ENCODE measurements around the gene CLPSL1.

Gene CLPSL1

DNA sequence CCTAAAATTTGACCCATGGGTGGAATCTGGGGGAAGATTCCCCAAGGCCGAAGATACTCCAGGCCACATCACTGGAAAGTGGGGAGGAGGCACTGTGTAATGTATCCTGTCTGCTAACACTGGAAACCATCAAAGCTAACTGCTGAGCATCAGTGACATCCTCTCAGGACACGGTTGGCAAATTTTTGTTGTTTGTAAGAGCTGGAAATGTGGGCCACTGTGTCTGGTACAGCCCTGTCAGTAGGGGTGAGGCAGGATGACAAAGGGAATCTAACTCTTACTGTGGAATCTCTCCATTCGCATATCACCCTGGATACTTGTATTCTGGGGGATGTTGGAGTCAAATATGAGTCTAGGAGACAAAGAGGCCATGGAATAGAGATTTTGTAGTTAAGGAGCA is 21.4 kb upstream of the CLPSL1 start:
- no peak for DNase-seq

DNA sequence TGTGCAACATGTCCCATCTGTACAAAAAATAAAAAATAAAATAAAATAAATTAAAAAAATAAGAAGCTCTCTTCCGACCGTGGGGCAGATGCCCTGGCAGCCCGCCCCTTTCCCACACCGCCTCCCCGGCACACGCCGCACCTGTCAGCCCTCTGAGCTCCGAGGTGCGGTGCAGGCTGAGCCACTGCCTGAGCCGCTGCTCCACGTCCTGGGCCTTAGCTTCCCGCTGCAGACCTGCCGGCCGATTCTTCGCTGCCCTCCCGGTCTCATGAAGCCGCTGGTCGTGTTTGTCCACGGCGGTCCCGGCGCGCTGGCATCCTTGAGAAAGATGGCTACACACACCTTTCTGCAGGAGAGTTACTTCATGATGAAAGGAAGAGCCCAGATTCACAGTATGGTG is 15.1 kb upstream of the CLPSL1 start:
- no peak for DNase-seq

DNA sequence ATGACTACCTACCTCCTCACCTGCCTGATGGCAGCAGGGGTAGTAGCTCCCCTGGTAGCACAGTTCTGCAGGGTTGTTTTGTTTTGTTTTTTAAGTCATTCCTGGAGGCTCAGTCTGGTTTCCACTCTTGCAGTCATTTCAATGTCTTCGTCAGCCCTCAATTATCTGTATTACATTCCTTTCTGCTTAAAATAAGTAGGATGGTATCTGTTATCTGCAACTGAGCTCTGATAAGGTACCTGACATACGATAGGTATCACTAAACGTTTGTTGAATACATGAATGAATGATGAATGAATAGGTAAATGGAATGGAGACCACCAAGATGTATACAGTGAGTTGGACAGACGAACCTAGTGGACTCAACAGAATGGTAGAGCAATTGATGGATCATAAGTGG is 11.6 kb upstream of the CLPSL1 start:
- DNase-seq, result no peak

DNA sequence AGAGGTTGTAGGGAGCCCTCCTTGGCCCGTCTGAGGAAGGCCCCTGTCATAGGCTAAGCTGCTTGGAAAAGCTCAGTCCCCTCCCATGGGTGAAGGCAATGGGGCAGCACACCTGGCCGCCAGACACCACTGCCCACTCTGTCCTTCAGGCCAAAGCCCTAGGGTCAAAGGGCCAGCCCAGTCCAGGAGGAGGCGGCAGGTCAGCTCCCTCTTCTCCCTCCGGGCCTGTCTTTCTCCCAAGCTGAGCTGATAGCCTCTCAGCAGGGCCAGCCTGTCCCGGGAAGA is 9.5 kb upstream of the CLPSL1 start:
- DNase-seq, result no peak

DNA sequence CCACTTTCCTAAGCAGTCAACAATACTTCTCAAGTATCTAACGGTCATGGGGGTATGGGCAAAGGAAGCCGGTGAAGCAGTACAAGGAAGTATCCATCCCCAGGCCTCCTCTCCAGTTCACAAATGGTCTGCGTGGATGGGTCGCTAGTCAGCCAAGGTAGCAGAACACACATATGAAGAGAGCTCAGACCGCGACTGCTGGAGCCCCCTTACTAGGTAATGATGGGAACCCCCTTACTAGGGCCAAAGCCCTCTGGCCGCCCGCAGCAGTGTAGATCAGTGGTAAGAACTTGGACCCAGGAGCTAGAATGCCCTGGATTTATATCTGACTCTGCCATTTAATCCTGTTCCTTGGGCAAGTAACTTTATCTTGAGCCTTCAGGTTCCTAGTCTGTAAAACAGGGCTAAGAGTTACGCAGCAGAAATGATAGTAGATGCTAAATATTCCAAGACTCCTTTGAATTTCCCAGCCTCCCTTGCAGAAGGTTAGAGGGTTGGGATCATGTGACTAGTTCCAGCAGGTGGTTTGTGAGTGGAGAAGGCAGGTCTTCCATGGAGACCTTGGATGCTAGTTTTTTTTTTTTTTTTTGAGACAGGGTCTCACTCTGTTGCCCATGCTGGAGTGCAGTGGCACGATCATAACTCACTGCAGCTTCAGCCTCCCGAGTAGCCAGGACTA is 6.6 kb upstream of the CLPSL1 start:
- DNase-seq, result no peak

DNA sequence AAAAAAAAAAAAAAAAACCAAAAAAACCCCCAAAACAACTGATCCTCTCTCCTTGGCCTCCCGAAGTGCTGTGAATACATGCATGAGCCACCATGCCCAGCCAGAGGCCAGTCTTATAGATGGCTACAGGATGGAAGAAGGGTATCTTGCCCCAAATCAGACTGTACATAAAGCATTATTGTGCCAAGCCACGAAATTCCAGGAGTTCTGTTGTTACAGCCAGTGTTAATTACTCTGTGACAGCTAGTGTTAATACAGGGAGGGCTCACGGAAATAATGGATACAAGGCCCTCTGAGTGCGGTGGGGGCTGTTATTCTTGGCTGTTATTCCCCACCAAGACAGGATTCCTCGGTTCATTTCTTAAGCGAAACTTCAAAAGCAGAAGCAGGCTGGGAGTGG is 5.8 kb upstream of the CLPSL1 start:
- no peak for DNase-seq

DNA sequence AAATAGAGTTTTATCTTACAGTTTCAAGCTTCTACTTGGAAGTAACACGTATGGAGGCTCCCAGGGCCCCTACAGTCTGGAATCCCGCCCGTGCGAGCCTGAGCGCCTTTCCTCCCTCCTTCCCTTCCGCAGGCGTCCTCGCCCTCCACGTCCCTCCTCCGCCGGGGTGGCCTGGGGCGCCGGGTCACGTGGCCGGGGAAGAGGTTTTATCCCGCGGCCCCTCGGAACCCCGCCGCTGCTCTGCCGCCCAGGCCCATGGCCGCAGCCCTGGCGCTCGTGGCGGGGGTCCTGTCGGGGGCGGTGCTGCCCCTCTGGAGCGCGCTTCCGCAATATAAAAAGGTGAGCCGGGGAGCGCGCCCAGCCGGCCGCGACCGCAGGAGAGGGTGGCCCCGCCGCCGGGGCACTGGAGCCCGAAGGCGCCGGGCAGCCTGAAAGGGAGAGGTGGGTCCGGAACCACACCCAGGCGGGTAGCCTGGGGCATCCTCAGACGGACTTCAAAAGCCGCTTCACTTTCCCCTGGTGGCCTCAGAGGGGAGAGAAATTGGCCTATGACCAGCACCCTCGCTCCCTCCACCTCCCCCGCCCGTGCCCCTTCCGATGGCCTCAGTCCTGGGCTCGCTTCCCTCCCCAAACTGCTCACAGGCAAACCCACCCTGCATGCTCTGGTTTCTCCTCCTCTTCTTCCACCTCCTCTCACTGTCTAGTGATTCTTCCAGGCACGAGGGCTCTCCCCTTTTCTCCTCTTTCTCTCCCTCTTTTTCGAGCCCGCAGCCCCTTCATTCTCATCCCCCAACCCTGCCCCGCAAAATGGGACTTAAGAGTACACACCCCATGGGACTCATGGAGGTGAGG is 4.2 kb upstream of the CLPSL1 start, which contains the start of gene CLPSL2:
Gene CLPSL2 (plus strand): TSS at position 235 of the 852 bp plus-strand sequence. CDS start 21 bp downstream, at position 256.
- DNase-seq, result peak; percentile 6

DNA sequence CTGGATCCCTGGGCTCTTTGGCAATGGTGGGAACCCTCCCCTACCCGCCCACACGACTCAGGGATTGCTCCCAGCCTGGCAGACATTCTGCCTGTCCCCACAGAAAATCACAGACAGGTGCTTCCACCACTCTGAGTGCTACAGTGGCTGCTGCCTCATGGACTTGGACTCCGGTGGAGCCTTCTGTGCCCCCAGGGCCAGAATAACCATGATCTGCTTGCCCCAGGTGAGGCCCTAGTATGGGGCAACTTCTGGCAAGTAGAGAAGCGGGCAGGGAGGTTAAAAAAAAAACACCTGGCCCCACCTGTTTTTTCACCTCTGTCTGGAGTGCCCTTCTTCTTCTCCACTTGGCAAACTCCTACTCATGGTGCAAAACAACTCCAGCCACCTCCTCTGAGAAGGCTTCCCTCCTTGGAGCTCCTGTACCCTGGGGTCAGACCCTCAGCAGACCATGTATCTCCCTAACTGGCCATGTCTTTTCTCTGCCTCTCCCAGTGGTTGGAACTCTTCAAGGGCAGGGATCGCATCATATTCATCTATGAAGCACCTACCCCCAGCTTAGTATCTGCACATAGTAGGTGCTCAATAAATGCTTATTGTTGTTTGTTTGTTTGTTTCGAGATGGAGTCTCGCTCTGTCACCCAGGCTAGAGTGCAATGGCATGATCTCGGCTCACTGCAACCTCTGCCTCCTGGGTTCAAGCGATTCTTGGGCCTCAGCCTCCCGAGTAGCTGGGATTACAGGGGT is 3.3 kb upstream of the CLPSL1 start:
- no peak for DNase-seq

DNA sequence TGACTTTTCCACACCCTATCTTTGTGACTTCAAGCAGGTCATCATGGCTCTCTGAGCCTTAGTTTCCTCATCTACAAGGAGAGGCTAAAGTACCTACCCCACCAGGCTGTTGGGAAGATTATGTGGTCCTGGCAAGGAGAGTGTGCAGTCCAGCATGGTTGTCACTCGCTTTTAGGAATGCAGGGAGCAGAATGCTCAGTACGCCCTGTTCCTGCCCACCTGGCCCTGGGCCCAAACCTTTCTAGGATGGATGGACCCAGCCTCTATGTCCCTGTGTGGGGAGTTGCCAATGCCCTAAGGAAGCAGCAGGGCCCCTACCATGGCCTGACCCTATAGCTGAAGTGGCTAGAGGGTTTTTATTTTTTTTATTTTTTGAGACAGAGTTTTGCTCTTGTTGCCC is 2.4 kb upstream of the CLPSL1 start:
- DNase-seq, result no peak

DNA sequence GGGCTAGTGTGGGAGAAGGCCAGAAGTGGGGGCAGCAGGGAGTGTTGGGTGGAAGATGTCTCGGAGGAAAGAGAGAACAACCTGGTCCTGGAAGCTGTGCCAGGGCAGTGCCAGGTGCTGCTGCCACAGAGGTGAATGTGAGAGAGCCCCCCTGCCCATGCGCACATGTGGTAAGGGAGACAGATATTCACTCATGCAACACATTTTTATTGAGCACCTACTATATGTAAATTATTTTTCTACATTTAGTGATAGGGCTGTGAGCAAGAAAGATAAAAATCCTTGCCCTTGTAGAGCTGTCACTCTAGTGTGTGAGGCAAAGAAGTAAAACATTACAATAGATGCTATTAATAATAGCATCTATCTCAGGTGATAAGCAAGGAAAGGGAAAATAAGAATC is 471 bp downstream of the CLPSL1 start:
- DNase-seq, result no peak

DNA sequence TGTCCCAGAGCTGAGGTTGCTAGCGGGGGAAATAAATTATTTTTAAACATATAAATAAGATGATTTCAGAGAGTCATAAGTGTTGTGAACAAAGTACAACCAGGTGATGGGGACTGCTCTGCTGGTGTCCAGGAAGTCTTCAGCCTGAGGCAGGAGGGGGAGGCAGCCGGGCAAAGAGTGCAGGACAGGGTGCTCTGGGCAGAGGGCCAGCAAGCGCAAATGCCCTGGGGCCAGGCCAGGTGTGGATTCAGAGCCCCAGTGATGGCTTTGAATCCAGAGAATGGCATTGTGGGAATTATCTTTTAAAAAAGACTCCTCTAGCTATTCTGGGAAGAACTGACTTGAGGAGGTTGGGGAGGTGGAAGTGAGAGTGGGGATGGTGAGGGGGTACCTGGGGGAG is 1.6 kb downstream of the CLPSL1 start:
- DNase-seq, result no peak

DNA sequence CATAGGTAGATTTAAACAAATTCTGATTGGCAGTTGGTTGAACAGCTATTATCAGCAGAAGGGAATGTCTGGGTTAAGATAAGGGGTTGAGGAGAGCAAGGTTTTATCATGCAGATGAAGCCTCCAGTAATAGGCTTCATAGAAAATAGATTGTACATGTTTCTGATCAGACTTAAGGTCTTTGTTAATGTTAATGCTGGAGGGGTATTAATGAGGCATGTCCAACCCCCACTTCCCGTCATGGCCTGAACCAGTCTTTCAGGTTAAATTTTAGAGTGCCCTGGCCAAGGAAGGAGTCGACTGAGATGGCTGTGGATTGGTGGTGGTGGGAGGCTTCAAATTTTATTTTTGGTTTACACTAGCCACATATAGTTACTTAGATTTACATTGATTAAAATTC is 3.4 kb downstream of the CLPSL1 start:
- DNase-seq, result no peak

DNA sequence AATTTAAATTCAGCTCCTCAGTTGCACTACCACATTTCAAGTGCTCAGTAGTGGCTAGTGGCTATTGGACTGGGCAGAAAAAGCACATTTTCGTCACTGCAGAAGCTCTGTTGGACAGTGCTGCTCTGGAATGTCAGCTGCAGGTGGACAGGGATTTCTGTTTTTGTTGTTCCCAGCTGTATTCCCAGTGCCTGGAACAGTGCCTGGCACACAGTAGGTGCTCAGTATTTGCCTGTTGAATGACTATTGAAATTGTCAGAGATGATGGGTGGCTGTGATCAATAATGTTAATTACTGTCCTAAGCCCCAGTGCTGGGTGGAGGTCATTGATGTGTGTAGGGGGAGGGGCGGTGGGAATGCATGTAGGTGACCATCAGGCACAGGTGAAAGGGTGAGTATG is 5.5 kb downstream of the CLPSL1 start:
- no peak for DNase-seq

DNA sequence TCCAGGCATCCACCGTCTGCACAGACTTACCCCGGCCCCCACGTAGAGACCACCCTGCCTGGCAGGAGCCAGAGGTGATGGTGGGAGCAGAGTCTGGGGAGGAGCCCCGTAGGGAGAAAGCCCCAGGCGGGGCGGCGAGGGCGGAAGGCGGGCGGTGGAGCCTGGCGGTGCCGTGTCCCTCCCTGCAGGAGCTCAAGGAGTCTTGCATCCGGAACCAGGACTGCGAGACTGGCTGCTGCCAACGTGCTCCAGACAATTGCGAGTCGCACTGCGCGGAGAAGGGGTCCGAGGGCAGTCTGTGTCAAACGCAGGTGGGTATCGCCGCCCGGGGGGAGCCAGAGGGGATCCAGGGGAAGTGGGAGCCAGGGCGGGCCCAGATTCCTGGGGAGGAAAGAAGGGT is 6.0 kb downstream of the CLPSL1 start:
- no peak for DNase-seq

DNA sequence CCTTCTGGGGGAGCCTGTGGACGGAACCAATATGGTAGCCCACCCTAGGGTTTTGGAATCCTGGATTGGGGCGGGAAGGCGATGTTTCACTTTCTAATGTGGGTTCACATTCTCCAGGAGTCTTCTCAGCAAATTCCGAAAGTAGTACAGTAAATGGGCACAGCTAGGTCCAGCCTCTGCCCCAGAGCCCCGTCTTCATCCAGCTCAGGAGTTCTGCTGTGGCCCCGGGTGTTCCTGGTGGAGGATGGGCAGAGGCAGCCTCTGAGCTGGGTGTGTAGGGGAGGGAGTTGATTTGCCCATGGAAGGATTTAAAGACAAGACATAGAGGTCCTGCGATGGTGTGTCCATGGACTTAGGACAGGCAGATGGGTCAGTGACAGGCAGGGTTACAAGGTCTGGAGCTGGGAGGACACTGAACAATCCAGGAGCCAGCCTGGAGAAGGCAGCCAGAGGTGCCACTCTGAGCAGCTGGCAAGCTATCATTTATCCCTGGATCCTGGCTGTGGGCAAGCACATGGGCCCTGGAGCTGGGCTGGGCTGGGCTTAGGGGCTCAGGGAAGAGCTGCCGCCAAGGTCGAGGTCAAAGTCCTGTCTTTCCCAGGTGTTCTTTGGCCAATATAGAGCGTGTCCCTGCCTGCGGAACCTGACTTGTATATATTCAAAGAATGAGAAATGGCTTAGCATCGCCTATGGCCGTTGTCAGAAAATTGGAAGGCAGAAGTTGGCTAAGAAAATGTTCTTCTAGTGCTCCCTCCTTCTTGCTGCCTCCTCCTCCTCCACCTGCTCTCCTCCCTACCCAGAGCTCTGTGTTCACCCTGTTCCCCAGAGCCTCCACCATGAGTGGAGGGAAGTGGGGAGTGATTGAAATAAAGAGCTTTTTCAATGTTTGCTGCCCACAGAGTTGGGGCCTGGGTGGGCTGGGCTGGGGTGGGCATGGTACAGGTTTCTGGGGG is 6.7 kb downstream of the CLPSL1 start:
- DNase-seq, result no peak

DNA sequence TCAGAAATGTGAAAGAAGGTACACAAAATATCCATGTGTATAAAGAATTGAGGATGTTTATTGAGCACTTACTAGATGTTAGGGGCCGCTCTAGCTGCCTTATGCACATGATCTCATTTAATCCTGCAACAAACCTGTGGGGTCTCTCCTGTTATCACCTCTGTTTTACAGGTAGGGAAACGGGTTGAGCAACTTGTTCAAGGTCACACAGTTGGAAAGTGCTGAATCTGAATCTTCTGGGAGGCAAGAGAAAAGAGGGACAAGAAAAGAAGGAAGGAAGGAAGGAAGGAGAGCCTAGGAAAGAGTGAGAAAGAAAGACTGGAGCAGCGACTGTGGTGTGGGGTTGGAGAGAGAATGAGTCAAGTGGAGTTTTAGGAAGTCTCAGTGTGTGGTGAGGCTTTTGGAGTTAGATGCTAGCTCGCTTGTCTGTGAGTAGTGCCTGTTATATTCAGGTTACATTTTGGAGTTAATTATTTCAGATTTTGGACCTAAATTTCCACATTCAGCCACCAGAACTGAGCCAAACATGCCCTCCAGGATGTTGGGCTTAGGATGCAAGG is 7.7 kb downstream of the CLPSL1 start:
- no peak for DNase-seq

DNA sequence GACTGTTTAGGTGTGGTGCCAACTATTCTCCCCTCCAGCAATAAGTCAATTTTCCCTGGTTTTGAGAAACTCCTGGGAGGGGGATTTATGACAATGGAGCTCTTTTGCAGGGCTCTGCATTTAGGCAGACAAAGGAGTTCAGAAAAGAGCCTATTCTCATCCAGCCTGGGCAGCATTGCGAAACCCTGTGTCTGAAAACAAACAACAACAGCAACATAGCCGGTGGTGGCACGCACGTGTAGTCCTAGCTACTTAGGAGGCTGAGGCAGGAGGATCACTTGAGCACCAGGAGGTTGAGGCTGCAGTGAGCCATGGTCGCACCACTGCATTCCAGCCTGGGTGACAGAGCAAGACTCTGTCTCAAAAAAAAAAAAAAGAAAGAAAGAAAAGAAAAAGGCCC is 9.9 kb downstream of the CLPSL1 start:
- DNase-seq, result no peak

DNA sequence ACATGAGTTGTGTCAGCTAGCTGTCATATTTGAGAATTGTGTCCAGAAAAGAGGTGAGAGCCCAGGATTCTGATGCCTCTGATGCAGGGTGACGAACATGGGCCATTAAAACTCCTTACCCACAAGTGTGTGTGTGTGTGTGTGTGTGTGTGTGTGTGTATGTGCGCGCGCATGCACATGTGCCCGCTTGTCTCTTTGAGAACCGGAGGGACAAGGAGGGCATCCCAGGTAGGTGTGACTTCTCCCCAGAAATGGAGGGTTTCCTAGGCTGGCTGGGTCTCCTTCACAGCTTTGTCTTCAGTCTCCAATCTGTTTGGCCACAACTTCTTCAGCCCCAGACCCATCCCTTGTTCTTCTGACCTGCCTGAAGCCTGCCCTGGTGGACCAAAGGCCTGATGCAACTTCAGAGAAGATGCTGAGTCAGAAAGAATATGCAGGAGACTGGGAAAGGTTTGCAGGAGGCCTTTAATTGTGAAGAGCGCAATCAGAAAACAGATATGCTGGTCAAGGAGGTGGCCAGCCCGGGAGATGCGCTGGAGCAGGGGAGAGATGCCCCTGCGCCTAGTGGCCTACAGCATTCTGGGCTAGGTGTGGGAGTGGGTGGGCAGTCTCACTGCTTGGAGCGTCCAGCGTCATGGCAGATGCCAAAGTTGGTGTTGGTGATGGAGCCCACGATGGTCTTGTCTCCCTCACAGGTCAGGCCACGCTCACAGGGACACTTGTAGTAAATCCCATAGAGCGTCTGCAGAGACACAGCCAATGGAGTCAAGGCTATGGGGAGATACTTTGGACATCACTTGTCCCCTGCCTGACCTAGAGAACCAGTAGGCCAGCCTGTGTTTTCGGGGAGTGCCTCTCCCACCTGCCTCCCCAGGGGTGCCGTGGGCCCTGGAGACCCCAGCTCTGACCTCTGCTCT is 14.0 kb downstream of the CLPSL1 start:
- no peak for DNase-seq

DNA sequence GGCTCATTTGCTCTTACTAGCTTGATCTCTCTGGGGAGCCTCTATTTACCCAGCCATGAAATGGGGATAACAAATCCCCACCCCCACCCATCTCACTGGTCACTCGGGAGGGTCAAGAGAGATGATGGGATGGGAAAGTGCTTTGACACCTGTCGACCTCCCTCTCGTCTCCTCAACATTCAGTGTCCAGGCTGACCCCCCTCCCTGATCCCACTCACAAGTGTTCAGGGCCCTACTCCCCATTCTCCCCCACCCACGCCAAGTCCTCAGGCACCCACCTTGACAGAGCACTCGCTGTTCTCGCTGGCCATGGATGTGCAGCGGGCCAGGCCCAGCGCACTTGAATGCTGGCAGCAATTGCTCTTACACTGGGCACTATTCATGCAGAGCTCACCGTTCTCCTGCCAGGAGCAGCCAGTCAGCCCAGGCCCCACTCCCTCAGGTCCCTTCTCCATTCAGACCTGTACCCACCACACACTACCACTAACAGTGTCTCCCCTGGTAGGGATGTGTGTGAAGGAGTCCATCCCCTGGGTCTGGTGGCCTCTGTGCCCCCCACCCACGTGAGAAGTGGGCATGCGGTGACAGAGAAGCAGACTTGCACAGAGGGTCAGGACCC is 14.7 kb downstream of the CLPSL1 start:
- no peak for DNase-seq

DNA sequence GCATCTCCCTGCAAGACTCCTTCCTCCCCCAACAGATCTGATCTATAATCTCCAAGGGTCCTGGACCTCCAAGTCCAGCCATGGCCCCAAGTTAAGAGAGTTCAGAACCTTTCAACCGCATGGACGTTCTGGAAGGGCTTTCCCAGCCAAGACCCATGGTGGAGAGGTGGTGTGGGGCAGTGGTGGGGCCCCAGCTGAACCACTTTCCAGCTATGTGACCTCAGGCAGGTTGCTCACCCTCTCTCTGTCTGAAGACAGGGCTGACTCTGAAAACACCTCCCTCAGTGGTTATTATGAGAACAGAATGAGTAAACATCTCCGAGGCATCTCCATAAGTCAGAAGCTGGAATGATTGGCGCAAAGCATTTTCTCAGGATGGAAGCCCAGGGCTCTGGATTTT is 15.4 kb downstream of the CLPSL1 start:
- DNase-seq, result no peak

All from inflammatory macrophage treated with lipopolysaccharide for 4 hours (primary cell).